Smooth muscle cell (in vitro differentiated cells): ENCODE measurements around the gene CFAP70. TPM values are rescaled to one million over a fixed set of nuclear protein-coding genes. Genes with fewer than 3 reads are reported as not detected.

ENCODE experiments used
- DNase-seq: peaks from one replicate; lab custom pipeline; 2025; ENCODE audit not compliant: unreplicated experiment; lab: John Stamatoyannopoulos, UW
- H2AFZ ChIP-seq: fragments of 200-600 bp; sonication (generic); 2 replicates; pipeline ENCODE4 v1.6.0; 2016; ENCODE audit warnings: antibody characterized with exemption, low read depth, mild to moderate bottlenecking
- H3F3A ChIP-seq: fragments of 200-600 bp; sonication (generic); 2 replicates; pipeline ENCODE4 v1.6.0; 2017; ENCODE audit warnings: antibody characterized with exemption, low read depth
- H3K27ac ChIP-seq: fragments of 200-600 bp; sonication (generic); 2 replicates; pipeline ENCODE4 v1.5.1; 2016; ENCODE audit warnings: low read depth, mild to moderate bottlenecking
- H3K27me3 ChIP-seq: fragments of 200-600 bp; sonication (generic); 2 replicates; pipeline ENCODE4 v1.6.1; 2016; ENCODE audit warnings: low read depth, mild to moderate bottlenecking
- H3K36me3 ChIP-seq: fragments of 200-600 bp; sonication (generic); 2 replicates; pipeline ENCODE4 v1.5.1; 2016; ENCODE audit warnings: low read depth
- H3K4me1 ChIP-seq: fragments of 200-600 bp; sonication (generic); 2 replicates; pipeline ENCODE4 v1.5.1; 2016; ENCODE audit warnings: low read depth
- H3K4me2 ChIP-seq: fragments of 200-600 bp; sonication (generic); 2 replicates; pipeline ENCODE4 v1.6.0; 2016; ENCODE audit warnings: mild to moderate bottlenecking
- H3K4me3 ChIP-seq: fragments of 200-600 bp; sonication (generic); 2 replicates; pipeline ENCODE4 v1.5.1; 2016; ENCODE audit warnings: mild to moderate bottlenecking
- H3K79me2 ChIP-seq: fragments of 200-600 bp; sonication (generic); 2 replicates; pipeline ENCODE4 v1.6.0; 2016; ENCODE audit warnings: low read depth, mild to moderate bottlenecking
- H3K9ac ChIP-seq: fragments of 200-600 bp; sonication (generic); 2 replicates; pipeline ENCODE4 v1.6.0; 2016; ENCODE audit warnings: low read depth
- H3K9me3 ChIP-seq: fragments of 200-600 bp; sonication (generic); replicated peaks from 2 replicates; pipeline ENCODE4 v1.5.1; 2016; ENCODE audit warnings: low read depth
- H4K20me1 ChIP-seq: fragments of 200-600 bp; sonication (generic); 2 replicates; pipeline ENCODE4 v1.6.0; 2016; ENCODE audit warnings: low read depth
- WGBS: methylation state at CpG from one replicate; pipeline ENCODE4 v1.1.7; 2016; ENCODE audit warnings: low lambda C conversion rate; 5-methylcytosine and 5-hydroxymethylcytosine counted together
- polyA plus RNA-seq: library from polyadenylated mRNA; unstranded; fragments of >200 nt; fragmentation: Nextera tagmentation; extraction: Ambion mirVana; gene quantifications from 2 replicates; pipeline ENCODE4 v1.2.1, GENCODE V29; 2016
- total RNA-seq: library from RNA; depleted of rRNA; stranded (reverse); fragments of >200 nt; gene quantifications from 2 replicates; pipeline ENCODE4 v1.2.3, GENCODE V29; 2014
- TF ChIP-seq, protein P1 (sequence below): fragments of 200-600 bp; sonication (generic); IDR thresholded peaks from 2 replicates; pipeline ENCODE4 v1.5.1; 2017; ENCODE audit warnings: borderline replicate concordance, mild to moderate bottlenecking, antibody characterized with exemption; ENCODE audit not compliant: insufficient read depth, poor library complexity, severe bottlenecking

Gene CFAP70
- total and polyA plus RNA-seq, 2 experiments from 2014 or later, result 0.08 to 0.22 TPM

DNA sequence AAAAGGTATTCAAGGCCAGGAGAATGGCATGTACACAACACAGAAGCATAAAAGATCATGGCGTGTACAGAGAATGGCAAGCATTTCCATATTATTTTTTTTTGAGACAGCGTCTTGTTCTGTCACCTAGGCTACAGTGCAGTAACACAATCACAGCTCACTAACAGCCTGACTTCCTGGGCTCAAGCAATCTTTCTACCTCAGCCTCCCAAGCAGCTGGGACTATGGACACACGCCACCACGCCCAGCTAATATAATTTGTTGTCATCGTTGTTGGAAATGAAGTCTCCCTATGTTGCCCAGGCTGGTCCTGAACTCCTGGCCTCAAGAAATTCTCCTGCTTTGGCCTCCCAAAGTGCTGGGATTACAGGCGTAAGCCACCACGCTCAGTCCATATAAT lies 27.9 kb upstream of the CFAP70 start:
- H3K4me1 ChIP-seq, result no peaks in the 10 kb centered on the region
- no peak overlapping the region for H3K4me2 ChIP-seq
- H3K9me3 ChIP-seq, result no peaks in the 10 kb centered on the region
- H3K36me3 ChIP-seq, result peaks cover 33% of the 10 kb centered on the region
- H3F3A ChIP-seq, result no peaks in the 10 kb centered on the region
- no peak overlapping the region for H3K4me3 ChIP-seq
- H3K79me2 ChIP-seq, result no peaks in the 10 kb centered on the region
- peaks cover 13% of the 10 kb centered on the region for H4K20me1 ChIP-seq
- no peak overlapping the region for H2AFZ ChIP-seq
- no peak overlapping the region for H3K9ac ChIP-seq
- TF ChIP-seq, protein P1, sequence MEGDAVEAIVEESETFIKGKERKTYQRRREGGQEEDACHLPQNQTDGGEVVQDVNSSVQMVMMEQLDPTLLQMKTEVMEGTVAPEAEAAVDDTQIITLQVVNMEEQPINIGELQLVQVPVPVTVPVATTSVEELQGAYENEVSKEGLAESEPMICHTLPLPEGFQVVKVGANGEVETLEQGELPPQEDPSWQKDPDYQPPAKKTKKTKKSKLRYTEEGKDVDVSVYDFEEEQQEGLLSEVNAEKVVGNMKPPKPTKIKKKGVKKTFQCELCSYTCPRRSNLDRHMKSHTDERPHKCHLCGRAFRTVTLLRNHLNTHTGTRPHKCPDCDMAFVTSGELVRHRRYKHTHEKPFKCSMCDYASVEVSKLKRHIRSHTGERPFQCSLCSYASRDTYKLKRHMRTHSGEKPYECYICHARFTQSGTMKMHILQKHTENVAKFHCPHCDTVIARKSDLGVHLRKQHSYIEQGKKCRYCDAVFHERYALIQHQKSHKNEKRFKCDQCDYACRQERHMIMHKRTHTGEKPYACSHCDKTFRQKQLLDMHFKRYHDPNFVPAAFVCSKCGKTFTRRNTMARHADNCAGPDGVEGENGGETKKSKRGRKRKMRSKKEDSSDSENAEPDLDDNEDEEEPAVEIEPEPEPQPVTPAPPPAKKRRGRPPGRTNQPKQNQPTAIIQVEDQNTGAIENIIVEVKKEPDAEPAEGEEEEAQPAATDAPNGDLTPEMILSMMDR, result no peak
- no peak overlapping the region for H3K27ac ChIP-seq
- H3K27me3 ChIP-seq, result no peaks in the 10 kb centered on the region
- 98% methylated on average over 7 of the region's 7 CpGs for WGBS
- no peak for DNase-seq

DNA sequence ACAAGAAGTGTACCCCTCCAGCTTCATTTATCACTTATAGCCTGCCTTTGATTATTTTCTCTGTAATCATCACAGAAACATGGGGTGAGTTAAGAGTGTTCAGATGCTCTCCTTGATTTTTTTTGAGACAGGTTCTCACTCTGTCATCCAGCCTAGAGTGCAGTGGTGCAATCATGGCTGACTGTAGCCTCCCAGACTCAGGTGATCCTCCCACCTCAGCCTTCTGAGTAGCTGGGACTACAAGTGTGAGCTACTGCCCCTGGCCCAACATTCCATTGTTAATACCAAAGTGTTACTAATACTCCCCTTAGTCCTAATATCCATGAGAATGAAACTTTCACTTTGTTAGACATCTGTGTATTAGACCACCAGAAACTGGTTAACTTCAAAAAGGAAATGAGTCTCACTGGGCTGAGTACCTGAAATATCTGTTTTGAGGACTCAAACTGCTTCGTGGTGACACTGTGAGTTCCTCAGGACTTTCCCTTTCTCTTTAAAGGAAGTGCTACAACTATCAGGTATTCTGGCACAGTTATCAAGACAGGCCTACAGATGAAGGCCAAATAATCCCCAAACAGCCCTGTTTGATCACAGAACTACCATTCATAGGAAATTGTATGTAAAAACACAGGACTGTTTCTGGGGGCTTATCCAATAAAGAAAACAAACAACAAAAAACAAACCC lies 20.5 kb upstream of the CFAP70 start:
- no peak overlapping the region for H3K4me2 ChIP-seq
- H3K27me3 ChIP-seq, result no peaks in the 10 kb centered on the region
- H3K9me3 ChIP-seq, result no peaks in the 10 kb centered on the region
- DNase-seq, result no peak
- H3K9ac ChIP-seq, result no peak overlapping the region
- TF ChIP-seq, protein P1, result no peak
- no peaks in the 10 kb centered on the region for H3F3A ChIP-seq
- H3K79me2 ChIP-seq, result no peaks in the 10 kb centered on the region
- H2AFZ ChIP-seq, result no peak overlapping the region
- H3K27ac ChIP-seq, result no peak overlapping the region
- H3K4me3 ChIP-seq, result no peak overlapping the region
- 95% methylated on average over 1 of the region's 1 CpG for WGBS
- no peaks in the 10 kb centered on the region for H4K20me1 ChIP-seq
- H3K4me1 ChIP-seq, result no peaks in the 10 kb centered on the region
- peaks cover 24% of the 10 kb centered on the region for H3K36me3 ChIP-seq

DNA sequence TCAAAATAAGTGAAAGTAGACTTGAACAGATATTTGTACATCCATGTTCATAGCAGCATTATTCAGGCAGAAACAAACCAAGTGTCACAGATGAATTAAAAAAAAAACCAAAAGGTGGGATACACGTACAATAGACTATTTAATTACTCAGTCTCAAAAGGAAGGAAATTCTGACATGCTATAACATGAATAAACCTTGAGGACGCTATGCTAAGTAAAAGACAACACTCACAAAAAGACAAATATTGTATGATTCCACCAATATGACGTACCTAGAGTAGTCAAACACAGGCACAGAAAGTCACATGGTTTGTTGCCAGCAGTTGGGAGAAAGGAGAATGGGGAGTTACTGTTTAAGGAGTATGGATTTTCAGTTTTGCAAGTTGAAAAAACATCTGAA lies 18.0 kb upstream of the CFAP70 start:
- H3K36me3 ChIP-seq, result peaks cover 4% of the 10 kb centered on the region
- H3F3A ChIP-seq, result no peaks in the 10 kb centered on the region
- no peak overlapping the region for H2AFZ ChIP-seq
- whole genome bisulfite sequencing, result 92% methylated on average over 3 of the region's 3 CpGs
- no peaks in the 10 kb centered on the region for H4K20me1 ChIP-seq
- no peaks in the 10 kb centered on the region for H3K4me1 ChIP-seq
- H3K9ac ChIP-seq, result no peak overlapping the region
- DNase-seq, result no peak
- H3K27ac ChIP-seq, result no peak overlapping the region
- H3K79me2 ChIP-seq, result no peaks in the 10 kb centered on the region
- no peaks in the 10 kb centered on the region for H3K9me3 ChIP-seq
- H3K27me3 ChIP-seq, result no peaks in the 10 kb centered on the region
- H3K4me2 ChIP-seq, result no peak overlapping the region
- H3K4me3 ChIP-seq, result no peak overlapping the region
- TF ChIP-seq, protein P1, result no peak

DNA sequence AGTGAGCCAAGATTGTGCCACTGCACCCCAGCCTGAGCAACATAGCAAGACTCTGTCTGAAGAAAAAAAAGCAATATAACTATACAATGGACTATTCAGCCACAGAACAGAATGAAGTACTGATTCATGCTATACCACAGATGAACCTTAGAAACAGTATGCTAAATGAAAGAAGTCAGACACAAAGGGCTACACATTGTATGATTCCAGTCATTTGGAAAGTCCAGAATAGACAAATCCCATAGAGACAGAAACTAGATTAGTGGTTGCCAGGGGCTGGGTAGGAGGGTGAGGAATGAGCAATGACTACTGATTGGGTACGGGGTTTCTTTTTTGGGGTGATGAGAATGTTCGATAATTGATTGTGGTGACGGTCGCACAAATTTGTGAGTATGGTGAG lies 9.6 kb upstream of the CFAP70 start:
- Histone ChIP-seq H3K4me3 (no peak overlapping the region), H3K27me3 (no peaks in the 10 kb centered on the region), H3K36me3 (no peaks in the 10 kb centered on the region), H3K9me3 (no peaks in the 10 kb centered on the region), H4K20me1 (no peaks in the 10 kb centered on the region), H3K79me2 (no peaks in the 10 kb centered on the region), H2AFZ (no peak overlapping the region), H3K4me2 (no peak overlapping the region), H3K9ac (no peak overlapping the region), H3K4me1 (no peaks in the 10 kb centered on the region), H3K27ac (no peak overlapping the region), H3F3A (no peaks in the 10 kb centered on the region)
- WGBS, result 97% methylated on average over 4 of the region's 4 CpGs
- TF ChIP-seq, protein P1, result no peak
- no peak for DNase-seq
